ENCODE measurements around the gene NQO2. TPM values are rescaled to one million over a fixed set of nuclear protein-coding genes. Genes with fewer than 3 reads are reported as not detected.

The NQO2 gene
- total and polyA plus RNA-seq, 11 donors = 37.0 to 85.4 (median 62.8) TPM

DNA sequence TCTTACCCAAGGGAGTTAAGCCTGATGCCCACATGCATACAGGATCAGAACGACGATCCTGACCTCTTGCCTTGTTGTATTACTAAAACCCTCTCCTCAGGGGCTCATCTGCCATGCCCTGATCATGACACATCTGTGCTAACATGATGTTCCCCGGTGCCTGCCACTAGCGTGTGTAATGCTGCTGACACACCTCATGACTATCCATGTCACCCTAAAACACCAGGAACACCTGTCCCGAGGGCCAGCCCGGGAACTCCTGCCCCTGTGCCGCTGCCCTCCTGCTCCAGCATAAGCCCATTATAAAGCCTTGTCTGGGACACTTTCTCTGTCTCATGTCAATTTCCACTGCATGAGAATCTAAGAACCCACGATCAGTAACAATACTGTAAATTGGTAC, 35.9 kb upstream of the NQO2 start:
- DNase-seq = no peak
- peaks cover 0 to 21% (median 8%) of the 10 kb centered on the region in 9 donors for H3K36me3 ChIP-seq
- intact Hi-C loops (cut with DNase I) = no loop called here
- ATAC-seq = no peak
- H3K4me3 ChIP-seq = no peak overlapping the region
- 88 to 98% (median 93%) methylated on average over 7 to 8 of the region's 8 CpGs for WGBS, 4 donors
- TF ChIP-seq POLR2A (IDR thresholded peaks at IDR 0.05) = no peak
- no peak for TF ChIP-seq CTCF (IDR thresholded peaks at IDR 0.05)
- peak overlapping the region in 1 of 12 donors; percentile 40 for H3K27ac ChIP-seq
- no peaks in the 10 kb centered on the region for H3K27me3 ChIP-seq
- peaks cover 0 to 67% (median 46%) of the 10 kb centered on the region in 12 donors for H3K4me1 ChIP-seq
- H3K9me3 ChIP-seq = no peaks in the 10 kb centered on the region

- TF ChIP-seq CTCF (IDR thresholded peaks at IDR 0.05) = no peak
- H3K4me1 ChIP-seq = peaks cover 0 to 72% (median 47%) of the 10 kb centered on the region in 12 donors
- H3K27me3 ChIP-seq = no peaks in the 10 kb centered on the region
- no peaks in the 10 kb centered on the region for H3K9me3 ChIP-seq
- 77 to 83% (median 80%) methylated on average over 17 of the region's 17 CpGs for WGBS, 4 donors
- H3K27ac ChIP-seq = no peak overlapping the region
- H3K36me3 ChIP-seq = peaks cover 0 to 12% (median 3%) of the 10 kb centered on the region in 9 donors
- DNase-seq = no peak
- H3K4me3 ChIP-seq = no peak overlapping the region
- intact Hi-C loops (cut with DNase I) = no loop called here
- ATAC-seq = no peak
Observed at GRCh38 chr6:2964793-2965505, 34.7 kb upstream of the NQO2 start.

DNA sequence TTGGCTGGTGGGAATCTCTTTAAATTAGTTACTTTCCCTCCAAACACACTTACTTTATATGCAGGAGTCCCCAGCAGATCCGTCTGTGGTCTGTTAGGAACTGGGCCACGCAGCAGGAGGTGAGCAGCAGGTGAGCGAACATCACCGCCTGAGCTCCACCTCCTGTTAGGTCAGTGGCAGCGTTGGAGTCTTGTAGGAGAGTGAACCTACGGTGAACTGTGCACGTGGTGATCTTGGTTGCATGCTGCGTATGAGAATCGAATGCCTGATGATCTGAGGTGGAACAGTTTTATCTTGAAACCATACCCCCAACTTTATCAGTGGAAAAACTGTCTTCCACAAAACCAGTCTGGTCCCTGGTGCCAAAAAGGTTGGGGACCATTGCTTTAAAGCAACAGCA, 33.3 kb upstream of the NQO2 start:
- no peak overlapping the region for H3K4me3 ChIP-seq
- WGBS, 4 donors = 78 to 88% (median 86%) methylated on average over 9 of the region's 9 CpGs
- no peaks in the 10 kb centered on the region for H3K9me3 ChIP-seq
- H3K27me3 ChIP-seq = no peaks in the 10 kb centered on the region
- intact Hi-C loops (cut with DNase I) = no loop called here
- ATAC-seq = no peak
- H3K27ac ChIP-seq = peak overlapping the region in 1 of 12 donors; percentile 14
- no peak for TF ChIP-seq CTCF (IDR thresholded peaks at IDR 0.05)
- TF ChIP-seq POLR2A (IDR thresholded peaks at IDR 0.05) = no peak
- no peak for DNase-seq
- peaks cover 0 to 12% (median 2%) of the 10 kb centered on the region in 9 donors for H3K36me3 ChIP-seq
- peaks cover 0 to 66% (median 40%) of the 10 kb centered on the region in 12 donors for H3K4me1 ChIP-seq

GRCh38 chr6:2967936-2968335, 31.8 kb upstream of the NQO2 start:
- intact Hi-C loops (cut with DNase I) = no loop called here
- peaks cover 0 to 12% (median 2%) of the 10 kb centered on the region in 9 donors for H3K36me3 ChIP-seq
- 95 to 99% (median 96%) methylated on average over 7 of the region's 7 CpGs for WGBS, 4 donors
- H3K27me3 ChIP-seq = no peaks in the 10 kb centered on the region
- no peak overlapping the region for H3K4me3 ChIP-seq
- ATAC-seq (no peak), DNase-seq (no peak)
- no peak overlapping the region for H3K27ac ChIP-seq
- H3K9me3 ChIP-seq = no peaks in the 10 kb centered on the region
- TF ChIP-seq CTCF (IDR thresholded peaks at IDR 0.05) = no peak
- no peak for TF ChIP-seq POLR2A (IDR thresholded peaks at IDR 0.05)
- peaks cover 0 to 58% (median 32%) of the 10 kb centered on the region in 12 donors for H3K4me1 ChIP-seq

Data from heart left ventricle (tissue), 16 donors.